ENCODE results near the gene RBM17.
"Not testable (repeated sequence)": the region's sequence is repeated elsewhere in the genome, so short reads cannot be mapped to it uniquely, and the experiment has no call there.

The RBM17 gene

DNA sequence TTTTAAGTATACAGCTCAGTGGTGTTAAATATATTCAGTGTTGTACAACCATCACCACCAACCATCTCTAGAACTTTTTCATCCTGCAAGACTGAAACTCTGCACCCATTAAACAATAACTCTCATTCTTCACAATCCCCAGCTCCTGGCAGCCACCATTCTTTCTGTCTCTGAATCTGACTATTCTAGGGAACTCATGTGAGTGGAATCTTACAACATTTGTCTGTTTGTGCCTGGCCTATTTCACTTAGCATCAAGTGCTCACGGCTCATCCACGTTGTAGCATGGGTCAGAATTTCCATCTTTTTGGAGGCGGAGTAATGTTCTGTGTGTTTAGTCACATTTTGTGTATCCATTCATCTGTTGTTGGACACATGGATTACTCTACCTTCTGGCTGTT lies 73.1 kb downstream of the RBM17 start:
- DNase-seq (ENCODE audit: low spot score) = no peak

DNA sequence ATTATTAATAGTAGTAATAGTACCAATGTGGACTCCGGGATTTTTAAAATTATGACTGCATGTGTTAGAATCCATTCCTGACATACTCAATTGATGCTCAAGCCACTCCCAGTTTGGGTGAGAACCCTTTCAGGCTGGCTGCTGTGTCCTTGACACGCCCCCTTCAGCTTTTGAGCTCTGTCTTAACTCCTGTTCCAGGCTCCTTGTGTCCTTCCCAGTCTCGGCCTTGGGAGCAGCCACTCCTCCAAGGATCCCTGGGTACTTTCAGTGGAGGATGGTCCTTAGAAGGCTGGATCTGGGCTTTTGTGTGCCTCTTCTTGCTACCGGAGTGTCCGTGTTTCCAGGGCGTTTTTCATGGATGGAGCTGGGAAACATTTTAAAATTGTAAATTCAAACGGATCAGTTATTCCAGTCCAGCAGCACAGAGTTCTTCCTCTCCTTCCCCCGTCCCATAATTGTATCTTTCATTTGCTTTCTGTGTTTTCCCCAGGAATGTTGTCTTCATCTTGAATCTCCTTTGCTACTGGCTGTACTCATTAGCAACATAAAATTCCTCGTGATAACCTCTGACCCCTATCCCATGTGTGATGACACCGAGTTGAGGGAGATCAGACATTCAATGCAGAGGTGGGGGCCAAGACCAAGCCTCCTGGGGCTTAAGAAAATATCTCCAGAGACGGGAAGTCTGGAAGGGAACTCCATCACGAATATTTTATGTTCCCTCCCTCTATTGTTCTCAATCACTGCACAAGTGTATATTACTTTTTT lies 73.9 kb downstream of the RBM17 start:
- DNase-seq (ENCODE audit: low spot score) = no peak

DNA sequence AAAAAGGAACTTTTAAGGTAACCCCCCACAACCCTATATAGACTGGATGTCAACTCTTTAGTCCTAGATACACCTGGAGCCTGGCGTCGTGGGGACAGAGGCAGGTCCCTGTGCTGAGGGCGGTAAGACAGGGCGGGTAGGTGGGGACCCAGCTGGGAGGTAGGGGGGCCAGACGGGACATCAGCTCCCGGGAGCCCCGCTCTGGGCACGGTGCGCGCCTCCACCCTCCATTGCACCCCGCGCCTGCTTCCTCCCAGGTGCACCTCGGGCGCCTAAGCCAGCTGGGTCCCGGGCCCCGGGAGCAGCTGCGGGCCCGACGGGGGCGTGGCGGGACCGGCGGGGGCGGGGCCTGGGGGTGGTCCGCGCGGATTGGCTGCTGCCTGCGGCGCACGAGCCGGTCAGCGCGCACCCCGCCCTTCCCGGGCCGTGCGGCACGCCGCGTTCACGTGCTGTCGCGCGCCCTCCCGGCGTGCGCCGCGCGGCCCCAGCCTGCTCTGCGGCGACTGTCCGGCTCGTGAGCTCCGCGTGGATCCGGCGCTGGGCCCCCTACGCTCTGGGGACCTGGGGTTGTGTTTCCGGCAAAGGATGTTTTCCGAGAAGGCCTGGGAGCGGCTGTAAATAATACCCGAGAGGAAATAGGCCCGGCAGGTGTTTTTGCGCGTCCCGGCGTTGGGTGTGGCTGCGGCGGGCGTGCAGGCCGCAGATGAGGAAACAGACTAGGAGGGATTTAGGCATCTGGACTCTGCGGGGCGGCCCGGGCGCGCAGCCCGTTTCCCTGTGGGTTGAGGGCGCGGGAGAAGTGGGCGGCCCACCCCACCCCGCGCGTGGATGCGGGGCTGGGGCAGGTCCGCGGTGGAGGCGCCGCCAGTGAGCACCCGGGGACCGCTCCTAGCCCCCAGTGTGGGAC lies 74.8 kb downstream of the RBM17 start:
- DNase-seq (ENCODE audit: low spot score) = peak; percentile 95

DNA sequence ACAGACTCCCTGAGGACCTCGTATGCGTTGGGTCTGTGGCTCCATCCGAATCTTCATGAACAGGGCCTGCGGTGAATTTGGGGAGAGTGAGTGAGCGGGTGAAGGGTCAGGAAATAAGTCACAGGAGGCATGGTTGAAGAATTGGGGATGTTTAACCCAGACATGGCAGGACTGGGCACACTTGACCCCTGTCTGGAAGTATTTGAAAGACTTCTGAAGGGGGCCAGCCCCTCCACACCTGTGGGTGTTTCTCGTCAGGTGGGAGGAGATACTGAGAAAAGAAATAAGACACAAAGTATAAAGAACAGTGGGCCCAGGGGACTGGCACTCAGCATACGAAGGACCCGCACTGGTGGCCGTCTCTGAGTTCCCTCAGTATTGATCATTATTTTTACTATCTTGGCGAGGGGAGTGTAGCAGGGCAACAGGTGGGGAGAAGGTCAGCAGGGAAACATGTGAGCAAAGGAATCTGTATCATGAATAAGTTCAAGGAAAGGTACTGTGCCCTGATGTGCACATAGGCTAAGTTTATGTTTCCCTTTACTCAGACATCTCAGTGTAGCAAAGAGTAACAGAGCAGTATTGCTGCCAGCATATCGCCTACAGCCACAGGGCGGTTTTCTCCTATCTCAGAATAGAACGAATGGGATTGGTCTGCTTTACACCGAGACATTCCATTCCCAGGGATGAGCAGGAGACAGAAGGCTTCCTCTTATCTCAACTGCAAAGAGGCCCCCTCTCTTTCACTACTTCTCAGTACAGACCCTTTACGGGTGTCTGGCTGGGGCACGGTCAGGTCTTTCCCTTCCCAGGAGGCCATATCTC lies 75.6 kb downstream of the RBM17 start:
- no peak for DNase-seq (ENCODE audit: low spot score)

DNA sequence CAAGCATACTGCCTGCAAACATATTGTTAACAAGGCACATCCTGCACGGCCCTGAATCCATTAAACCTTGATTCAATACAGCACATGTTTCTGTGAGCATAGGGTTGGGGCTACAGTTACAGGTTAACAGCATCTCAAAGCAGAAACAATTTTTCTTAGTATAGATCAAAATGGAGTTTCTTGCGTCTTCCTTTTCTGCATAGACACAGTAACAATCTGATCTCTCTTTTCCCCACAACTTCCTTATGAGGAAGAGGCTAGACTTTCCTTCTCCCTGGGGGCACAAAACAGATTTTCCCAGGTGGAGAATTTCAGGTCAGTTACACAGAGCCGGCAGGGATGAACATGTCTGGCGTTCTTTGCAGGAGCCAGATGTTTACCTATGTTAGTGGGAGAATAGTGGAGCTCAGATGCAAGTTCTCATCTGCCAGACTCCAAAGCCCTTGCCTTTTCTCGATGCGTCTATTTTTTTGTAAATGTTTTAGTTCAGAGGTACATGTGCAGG lies 76.4 kb downstream of the RBM17 start:
- no peak for DNase-seq (ENCODE audit: low spot score)

DNA sequence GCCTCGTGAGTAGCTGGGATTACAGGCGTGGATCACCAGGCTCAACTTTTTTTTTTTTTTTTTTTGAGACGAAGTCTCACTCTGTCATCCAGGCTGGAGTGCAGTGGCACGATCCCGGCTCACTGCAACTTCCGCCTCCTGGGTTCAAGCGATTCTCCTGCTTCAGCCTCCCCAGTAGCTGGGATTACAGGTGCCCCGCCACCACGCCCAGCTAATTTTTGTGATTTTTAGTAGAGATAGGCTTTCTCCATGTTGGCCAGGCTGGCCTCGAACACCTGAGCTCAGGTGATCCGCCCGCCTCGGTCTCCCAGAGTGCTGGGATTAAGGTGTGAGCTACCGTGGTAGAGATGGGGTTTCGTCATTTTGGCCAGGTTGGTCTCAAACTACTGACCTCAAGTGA lies 77.1 kb downstream of the RBM17 start:
- not testable (repeated sequence) for DNase-seq (ENCODE audit: low spot score)
